Measurements from ENCODE around the gene ITPRIPL2.

The ITPRIPL2 gene

DNA sequence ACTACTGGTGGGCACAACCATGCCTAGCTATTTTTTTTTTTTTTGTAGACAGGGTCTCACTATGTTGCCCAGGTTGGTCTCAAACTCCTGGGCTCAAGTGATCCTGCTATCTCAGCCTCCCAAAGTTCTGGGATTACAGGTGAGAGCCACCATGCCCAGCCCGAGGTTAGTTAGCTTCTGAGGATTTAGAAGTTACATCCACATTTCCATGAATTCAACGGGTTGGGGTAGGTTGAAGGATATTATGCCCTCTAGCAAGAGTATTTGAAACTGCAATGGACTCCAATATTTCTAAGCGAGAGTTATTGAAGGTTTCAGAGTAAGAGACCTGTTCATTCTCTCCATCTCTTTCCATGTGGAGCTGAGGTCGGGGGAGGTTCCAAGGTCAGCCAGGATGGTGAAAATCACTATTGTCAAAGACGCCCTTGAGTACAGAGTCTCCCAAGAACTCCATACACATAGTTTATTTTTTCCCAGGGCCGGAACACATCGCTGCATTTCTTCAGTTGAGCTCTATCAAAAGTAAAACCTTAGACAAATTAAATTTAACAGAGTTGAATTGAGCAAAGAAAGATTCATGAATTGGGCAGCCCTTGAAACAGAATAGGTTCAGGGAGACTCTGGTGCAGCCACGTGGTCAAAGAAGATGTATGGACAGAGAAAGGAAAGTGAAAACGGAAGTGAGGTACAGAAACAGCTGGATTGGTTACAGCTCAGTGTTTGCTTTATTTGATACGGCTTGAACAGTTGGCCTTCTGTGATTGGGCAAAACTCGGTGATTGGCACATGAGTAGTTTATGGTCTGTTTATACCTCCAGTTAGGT, 19.0 kb upstream of the ITPRIPL2 start:
- Histone ChIP-seq H3K9ac (ENCODE audit: low read length) (no peak overlapping the region), H3K36me3 (ENCODE audit: control insufficient read depth, insufficient read depth, low read length) (no peaks in the 10 kb centered on the region), H3K27me3 (ENCODE audit: control insufficient read depth, insufficient read depth, low read length) (no peaks in the 10 kb centered on the region), H3K27ac (ENCODE audit: low read depth, low read length) (no peak overlapping the region), H3K4me3 (ENCODE audit: low read depth, low read length) (no peak overlapping the region), H3K4me1 (ENCODE audit: control insufficient read depth, insufficient read depth, low read length) (peaks cover 6% of the 10 kb centered on the region; the same call in 1 of the 2 replicates), H3K9me3 (ENCODE audit: control insufficient read depth, insufficient read depth, low read depth, low read length) (peaks cover 9% of the 10 kb centered on the region)

- no peak overlapping the region for H3K9ac ChIP-seq (ENCODE audit: low read length)
- H3K4me1 ChIP-seq (ENCODE audit: control insufficient read depth, insufficient read depth, low read length): peaks cover 6% of the 10 kb centered on the region; the same call in 1 of the 2 replicates
- H3K9me3 ChIP-seq (ENCODE audit: control insufficient read depth, insufficient read depth, low read depth, low read length): peaks cover 13% of the 10 kb centered on the region
- H3K27ac ChIP-seq (ENCODE audit: low read depth, low read length): no peak overlapping the region; the same call in 1 of the 2 replicates
- H3K4me3 ChIP-seq (ENCODE audit: low read depth, low read length): no peak overlapping the region
- H3K36me3 ChIP-seq (ENCODE audit: control insufficient read depth, insufficient read depth, low read length): no peaks in the 10 kb centered on the region
- H3K27me3 ChIP-seq (ENCODE audit: control insufficient read depth, insufficient read depth, low read length): no peaks in the 10 kb centered on the region
These were observed 18.1 kb upstream of the ITPRIPL2 start for GRCh38 chr16:19095654-19096053.

GRCh38 chr16:19098173-19098572, 15.6 kb upstream of the ITPRIPL2 start:
- Histone ChIP-seq H3K4me1 (ENCODE audit: control insufficient read depth, insufficient read depth, low read length) (peaks cover 6% of the 10 kb centered on the region; the same call in 1 of the 2 replicates), H3K27me3 (ENCODE audit: control insufficient read depth, insufficient read depth, low read length) (no peaks in the 10 kb centered on the region), H3K9me3 (ENCODE audit: control insufficient read depth, insufficient read depth, low read depth, low read length) (peaks cover 13% of the 10 kb centered on the region), H3K9ac (ENCODE audit: low read length) (no peak overlapping the region), H3K27ac (ENCODE audit: low read depth, low read length) (no peak overlapping the region), H3K36me3 (ENCODE audit: control insufficient read depth, insufficient read depth, low read length) (no peaks in the 10 kb centered on the region), H3K4me3 (ENCODE audit: low read depth, low read length) (no peak overlapping the region)

DNA sequence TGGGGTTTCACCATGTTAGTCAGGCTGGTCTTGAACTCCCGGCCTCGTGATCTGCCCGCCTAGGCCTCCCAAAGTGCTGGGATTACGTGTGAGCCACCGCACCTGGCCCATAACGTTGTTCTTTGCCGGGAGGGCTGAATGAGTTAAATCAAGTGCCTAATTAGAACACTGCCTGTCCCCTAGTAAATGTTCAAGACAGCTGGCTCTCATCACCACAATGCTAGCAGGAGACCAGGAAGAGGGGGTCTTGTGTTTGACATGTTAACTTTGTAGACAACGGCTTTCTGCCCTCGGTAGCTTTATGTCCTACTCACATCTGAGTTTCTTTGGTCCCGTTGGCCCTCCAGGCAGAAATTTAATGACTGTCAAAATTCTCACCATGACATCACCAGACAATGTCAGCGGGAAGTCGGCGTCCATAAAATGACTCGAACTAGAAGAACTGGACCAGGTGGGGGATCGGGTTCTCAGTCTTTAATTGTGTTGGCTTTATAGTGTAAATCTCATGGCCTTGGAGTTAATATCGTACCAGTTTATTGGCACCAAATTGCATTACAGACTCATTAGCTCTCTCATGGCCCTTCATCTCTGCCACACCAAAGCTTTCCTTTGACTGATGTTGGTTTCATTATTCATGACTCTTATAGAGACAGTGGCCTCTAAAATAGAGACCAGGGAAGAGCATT, 11.4 kb upstream of the ITPRIPL2 start:
- Histone ChIP-seq H3K27ac (ENCODE audit: low read depth, low read length) (no peak overlapping the region), H3K36me3 (ENCODE audit: control insufficient read depth, insufficient read depth, low read length) (no peaks in the 10 kb centered on the region), H3K27me3 (ENCODE audit: control insufficient read depth, insufficient read depth, low read length) (no peaks in the 10 kb centered on the region), H3K4me3 (ENCODE audit: low read depth, low read length) (no peak overlapping the region), H3K4me1 (ENCODE audit: control insufficient read depth, insufficient read depth, low read length) (peaks cover 12% of the 10 kb centered on the region), H3K9ac (ENCODE audit: low read length) (no peak overlapping the region), H3K9me3 (ENCODE audit: control insufficient read depth, insufficient read depth, low read depth, low read length) (peaks cover 13% of the 10 kb centered on the region)

GRCh38 chr16:19104607-19105006, 9.2 kb upstream of the ITPRIPL2 start:
- H3K9ac ChIP-seq (ENCODE audit: low read length): no peak overlapping the region
- H3K4me1 ChIP-seq (ENCODE audit: control insufficient read depth, insufficient read depth, low read length): peaks cover 12% of the 10 kb centered on the region
- no peaks in the 10 kb centered on the region for H3K36me3 ChIP-seq (ENCODE audit: control insufficient read depth, insufficient read depth, low read length)
- no peak overlapping the region for H3K27ac ChIP-seq (ENCODE audit: low read depth, low read length)
- H3K27me3 ChIP-seq (ENCODE audit: control insufficient read depth, insufficient read depth, low read length): no peaks in the 10 kb centered on the region
- H3K9me3 ChIP-seq (ENCODE audit: control insufficient read depth, insufficient read depth, low read depth, low read length): peaks cover 3% of the 10 kb centered on the region; the same call in 1 of the 2 replicates
- no peak overlapping the region for H3K4me3 ChIP-seq (ENCODE audit: low read depth, low read length)

GRCh38 chr16:19105131-19105530, 8.6 kb upstream of the ITPRIPL2 start:
- no peak overlapping the region for H3K27ac ChIP-seq (ENCODE audit: low read depth, low read length)
- no peaks in the 10 kb centered on the region for H3K36me3 ChIP-seq (ENCODE audit: control insufficient read depth, insufficient read depth, low read length)
- no peaks in the 10 kb centered on the region for H3K27me3 ChIP-seq (ENCODE audit: control insufficient read depth, insufficient read depth, low read length)
- H3K4me1 ChIP-seq (ENCODE audit: control insufficient read depth, insufficient read depth, low read length): peaks cover 12% of the 10 kb centered on the region
- peaks cover under 1% of the 10 kb centered on the region; the same call in 1 of the 2 replicates for H3K9me3 ChIP-seq (ENCODE audit: control insufficient read depth, insufficient read depth, low read depth, low read length)
- no peak overlapping the region for H3K9ac ChIP-seq (ENCODE audit: low read length)
- H3K4me3 ChIP-seq (ENCODE audit: low read depth, low read length): no peak overlapping the region

DNA sequence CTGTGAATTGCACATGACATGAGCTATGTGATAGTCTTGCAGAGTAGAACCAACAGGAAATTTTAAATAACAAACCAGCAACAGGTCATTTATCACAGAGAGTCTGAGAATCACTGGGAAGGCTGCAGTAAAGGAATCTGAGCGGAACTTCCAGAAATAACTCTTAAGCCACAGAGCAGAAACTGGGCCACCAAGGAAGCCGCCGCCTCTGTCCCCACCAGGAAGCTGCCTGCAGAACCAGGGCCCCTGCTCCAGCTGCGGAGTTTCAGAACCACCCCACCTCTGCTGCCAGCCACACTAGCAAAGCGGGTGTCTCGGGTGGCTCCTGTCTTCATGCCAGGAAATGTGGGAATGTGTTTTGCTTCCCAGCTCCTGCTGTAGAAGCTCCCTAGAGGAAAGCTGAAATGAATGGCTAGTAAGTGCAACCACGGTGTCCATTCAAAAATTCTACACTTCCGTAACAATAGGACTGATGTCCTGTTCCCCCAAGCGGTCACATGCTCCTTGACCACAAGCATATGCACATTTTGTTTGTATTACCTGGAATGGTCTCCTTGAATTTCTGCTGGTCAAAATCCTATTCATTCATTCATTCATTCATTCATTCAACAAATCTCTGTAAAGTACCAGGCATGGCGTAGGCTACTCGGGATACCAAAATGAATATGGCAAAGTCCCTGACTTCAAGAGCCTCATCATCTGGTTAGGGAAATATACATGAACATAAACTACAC, 7.7 kb upstream of the ITPRIPL2 start:
- Histone ChIP-seq H3K27ac (ENCODE audit: low read depth, low read length) (no peak overlapping the region), H3K4me3 (ENCODE audit: low read depth, low read length) (no peak overlapping the region), H3K27me3 (ENCODE audit: control insufficient read depth, insufficient read depth, low read length) (no peaks in the 10 kb centered on the region), H3K9me3 (ENCODE audit: control insufficient read depth, insufficient read depth, low read depth, low read length) (no peaks in the 10 kb centered on the region), H3K9ac (ENCODE audit: low read length) (no peak overlapping the region), H3K4me1 (ENCODE audit: control insufficient read depth, insufficient read depth, low read length) (peaks cover 12% of the 10 kb centered on the region), H3K36me3 (ENCODE audit: control insufficient read depth, insufficient read depth, low read length) (no peaks in the 10 kb centered on the region)

- Histone ChIP-seq H3K27ac (ENCODE audit: low read depth, low read length) (no peak overlapping the region), H3K4me1 (ENCODE audit: control insufficient read depth, insufficient read depth, low read length) (peaks cover 12% of the 10 kb centered on the region), H3K9ac (ENCODE audit: low read length) (no peak overlapping the region), H3K36me3 (ENCODE audit: control insufficient read depth, insufficient read depth, low read length) (no peaks in the 10 kb centered on the region), H3K4me3 (ENCODE audit: low read depth, low read length) (no peak overlapping the region), H3K27me3 (ENCODE audit: control insufficient read depth, insufficient read depth, low read length) (no peaks in the 10 kb centered on the region), H3K9me3 (ENCODE audit: control insufficient read depth, insufficient read depth, low read depth, low read length) (no peaks in the 10 kb centered on the region)
These were observed 7.1 kb upstream of the ITPRIPL2 start for GRCh38 chr16:19106625-19107020.

DNA sequence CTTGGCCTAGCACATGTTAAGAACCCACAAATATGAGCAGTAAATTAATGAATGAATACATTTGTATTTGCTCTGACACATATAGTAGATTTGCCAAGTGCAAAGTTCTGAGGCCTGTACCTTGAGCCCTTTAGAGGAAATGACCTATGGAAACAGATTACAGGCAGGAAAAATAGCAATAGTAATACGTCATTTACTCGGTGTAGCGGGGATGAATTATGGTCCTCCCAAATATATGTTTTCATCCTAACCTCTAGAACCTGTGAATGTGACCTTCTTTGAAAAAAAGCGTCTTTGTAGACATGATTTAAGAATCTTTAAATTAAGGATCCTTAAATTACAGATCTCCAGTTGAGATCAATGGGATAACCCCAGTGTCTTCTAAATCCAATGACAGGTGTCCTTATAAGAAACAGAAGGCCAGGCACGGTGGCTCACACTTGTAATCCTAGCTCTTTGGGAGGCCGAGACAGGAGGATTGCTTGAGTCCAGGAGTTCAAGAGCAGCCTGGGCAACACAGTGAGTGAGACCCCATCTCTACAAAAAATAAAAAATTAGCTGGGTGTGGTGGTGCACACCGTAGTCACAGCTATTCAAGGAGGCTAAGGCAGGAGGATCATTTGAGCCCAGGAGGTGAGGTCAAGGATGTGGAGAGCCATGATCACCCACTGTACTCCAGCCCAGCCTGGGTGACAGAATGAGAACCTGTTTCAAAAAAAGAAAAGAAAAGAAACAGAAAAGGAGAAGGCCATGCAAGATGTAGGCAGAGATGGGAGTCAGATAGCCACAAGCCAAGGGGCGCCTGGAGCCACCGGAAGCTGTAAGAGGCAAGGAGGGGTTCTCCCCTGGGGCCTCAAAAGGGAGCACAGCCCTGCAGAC, 5.1 kb upstream of the ITPRIPL2 start:
- no peaks in the 10 kb centered on the region for H3K36me3 ChIP-seq (ENCODE audit: control insufficient read depth, insufficient read depth, low read length)
- no peak overlapping the region for H3K27ac ChIP-seq (ENCODE audit: low read depth, low read length)
- H3K9me3 ChIP-seq (ENCODE audit: control insufficient read depth, insufficient read depth, low read depth, low read length): no peaks in the 10 kb centered on the region
- no peak overlapping the region for H3K4me3 ChIP-seq (ENCODE audit: low read depth, low read length)
- peaks cover 16% of the 10 kb centered on the region for H3K4me1 ChIP-seq (ENCODE audit: control insufficient read depth, insufficient read depth, low read length)
- H3K9ac ChIP-seq (ENCODE audit: low read length): no peak overlapping the region
- H3K27me3 ChIP-seq (ENCODE audit: control insufficient read depth, insufficient read depth, low read length): peaks cover 4% of the 10 kb centered on the region; the same call in 1 of the 2 replicates

DNA sequence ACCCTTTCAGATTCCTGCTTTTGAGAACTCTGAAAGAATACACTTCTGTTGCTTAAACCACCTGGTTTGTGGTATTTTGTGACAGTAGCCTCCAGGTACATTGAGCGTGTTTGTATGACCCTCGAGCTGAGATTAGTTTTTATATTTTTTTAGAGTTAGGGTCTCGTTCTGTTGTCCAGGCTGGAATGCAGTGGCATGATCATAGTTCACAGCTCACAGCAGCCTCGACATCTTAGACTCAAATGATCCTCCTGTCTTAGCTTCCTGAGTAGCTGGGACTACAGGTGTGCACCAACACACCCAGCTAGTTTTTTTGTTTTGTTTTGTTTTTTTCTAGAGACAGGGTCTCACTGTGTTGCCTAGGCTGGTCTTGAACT, 4.5 kb upstream of the ITPRIPL2 start:
- H3K4me1 ChIP-seq (ENCODE audit: control insufficient read depth, insufficient read depth, low read length): peaks cover 16% of the 10 kb centered on the region
- H3K9me3 ChIP-seq (ENCODE audit: control insufficient read depth, insufficient read depth, low read depth, low read length): no peaks in the 10 kb centered on the region
- H3K27me3 ChIP-seq (ENCODE audit: control insufficient read depth, insufficient read depth, low read length): peaks cover 7% of the 10 kb centered on the region

More for the DNA sequence above, 4.5 kb upstream of the ITPRIPL2 start:
- Histone ChIP-seq H3K4me3 (ENCODE audit: low read depth, low read length) (no peak overlapping the region), H3K36me3 (ENCODE audit: control insufficient read depth, insufficient read depth, low read length) (no peaks in the 10 kb centered on the region), H3K9ac (ENCODE audit: low read length) (no peak overlapping the region), H3K27ac (ENCODE audit: low read depth, low read length) (no peak overlapping the region)
